HepG2 (cell line): Measurements from ENCODE around the gene IQCC. TPM values are rescaled to one million over a fixed set of nuclear protein-coding genes. Genes with fewer than 3 reads are reported as not detected.

ENCODE experiments used
- FLYWCH1 ChIP-seq: sonication (generic); formaldehyde crosslinking; IDR thresholded peaks from 2 replicates; pipeline ENCODE4 v1.8.1; 2023; ENCODE audit warnings: mild to moderate bottlenecking, missing genetic modification reagents
- GLI4 ChIP-seq: sonication (generic); formaldehyde crosslinking; IDR thresholded peaks from 2 replicates; pipeline ENCODE4 v1.5.1; 2020; ENCODE audit warnings: missing genetic modification reagents, mild to moderate bottlenecking, moderate library complexity, borderline replicate concordance
- NFIC ChIP-seq: IDR thresholded peaks from 2 replicates; pipeline ENCODE4 v1.6.1; 2012; ENCODE audit warnings: mild to moderate bottlenecking, low read length, inconsistent platforms
- NFYC ChIP-seq: IDR thresholded peaks from 2 replicates; pipeline ENCODE4 v1.6.1; 2016; ENCODE audit warnings: missing genetic modification reagents, missing compliant biosample characterization
- RBM22 ChIP-seq: fragments of 200-400 bp; formaldehyde crosslinking; optimal IDR thresholded peaks from 2 replicates; pipeline ENCODE3; 2017; ENCODE audit warnings: mild to moderate bottlenecking, low read length, moderate library complexity
- STAG1 ChIP-seq: sonication (generic); formaldehyde crosslinking; IDR thresholded peaks from 2 replicates; pipeline ENCODE4 v1.4.0; 2020; ENCODE audit warnings: missing genetic modification reagents
- ZBTB1 ChIP-seq: sonication (generic); formaldehyde crosslinking; IDR thresholded peaks from 2 replicates; pipeline ENCODE4 v1.4.0; 2020; ENCODE audit warnings: missing genetic modification reagents, borderline replicate concordance
- ZBTB38 ChIP-seq: sonication (generic); formaldehyde crosslinking; IDR thresholded peaks from 2 replicates; pipeline ENCODE4 v1.5.1; 2020; ENCODE audit warnings: mild to moderate bottlenecking, missing genetic modification reagents
- ZMYM2 ChIP-seq: sonication (generic); formaldehyde crosslinking; IDR thresholded peaks from 2 replicates; pipeline ENCODE4 v1.8.0; 2022; ENCODE audit warnings: mild to moderate bottlenecking, missing genetic modification reagents
- ZNF431 ChIP-seq: sonication (generic); formaldehyde crosslinking; IDR thresholded peaks from 2 replicates; pipeline ENCODE4 v1.9.0; 2022; ENCODE audit warnings: missing genetic modification reagents, low read depth, mild to moderate bottlenecking, borderline replicate concordance
- ZNF552 ChIP-seq: sonication (generic); formaldehyde crosslinking; IDR thresholded peaks from 2 replicates; pipeline ENCODE4 v1.9.0; 2022; ENCODE audit warnings: missing genetic modification reagents, mild to moderate bottlenecking, borderline replicate concordance
- polyA plus RNA-seq, 8 experiments: library from polyadenylated mRNA; depleted of rRNA in 3 of 8; stranded (reverse) in 7 of 8; unstranded in 1 of 8; fragments of >200 nt; fragmentation: Illumina TruSeq in 4 of 8; extraction: Trizol in 4 of 8; gene quantifications; 2 replicates each; pipeline versions ENCODE4 v1.2.1 to v1.2.3, GENCODE V29; 2011 to 2016; ENCODE audit warnings: low read depth in 4 of 8, missing spikeins in 1 of 8, mixed read lengths in 1 of 8; ENCODE audit not compliant: insufficient read depth in 1 of 8
- total RNA-seq, 5 experiments: library from RNA; depleted of rRNA; stranded (reverse); fragments of >200 nt; fragmentation: Illumina TruSeq; extraction: Trizol; gene quantifications; 2 replicates each; pipeline ENCODE4 v1.2.3, GENCODE V29; 2016; ENCODE audit warnings: low read depth in 1 of 5
- TF ChIP-seq, protein P1 (sequence below): sonication (generic); formaldehyde crosslinking; IDR thresholded peaks from 2 replicates; pipeline ENCODE4 v1.9.0; 2021; ENCODE audit warnings: missing genetic modification reagents, borderline replicate concordance
- TF ChIP-seq, protein P2 (sequence below): sonication (generic); formaldehyde crosslinking; IDR thresholded peaks from 2 replicates; pipeline ENCODE4 v1.4.0; 2020; ENCODE audit warnings: missing genetic modification reagents
- TF ChIP-seq, protein P3 (sequence below): sonication (generic); formaldehyde crosslinking; IDR thresholded peaks from 2 replicates; pipeline ENCODE4 v1.5.0; 2020; ENCODE audit warnings: missing genetic modification reagents
- TF ChIP-seq, protein P4 (sequence below): sonication (generic); formaldehyde crosslinking; IDR thresholded peaks from 2 replicates; pipeline ENCODE4 v1.4.0; 2020; ENCODE audit warnings: missing genetic modification reagents, mild to moderate bottlenecking, borderline replicate concordance
- TF ChIP-seq, protein P5 (sequence below): sonication (generic); formaldehyde crosslinking; IDR thresholded peaks from 2 replicates; pipeline ENCODE4 v1.5.1; 2020; ENCODE audit warnings: mild to moderate bottlenecking, missing genetic modification reagents, borderline replicate concordance
- TF ChIP-seq, protein P6 (sequence below): fragments of 450-650 bp; IDR thresholded peaks from 2 replicates; pipeline ENCODE4 v1.6.1; 2017

IQCC gene
- total and polyA plus RNA-seq, 2 of the 13 experiments (the other 11 are each of a cell fraction or from before 2014, with no cell fraction given), result 1.7 to 3.0 TPM

DNA sequence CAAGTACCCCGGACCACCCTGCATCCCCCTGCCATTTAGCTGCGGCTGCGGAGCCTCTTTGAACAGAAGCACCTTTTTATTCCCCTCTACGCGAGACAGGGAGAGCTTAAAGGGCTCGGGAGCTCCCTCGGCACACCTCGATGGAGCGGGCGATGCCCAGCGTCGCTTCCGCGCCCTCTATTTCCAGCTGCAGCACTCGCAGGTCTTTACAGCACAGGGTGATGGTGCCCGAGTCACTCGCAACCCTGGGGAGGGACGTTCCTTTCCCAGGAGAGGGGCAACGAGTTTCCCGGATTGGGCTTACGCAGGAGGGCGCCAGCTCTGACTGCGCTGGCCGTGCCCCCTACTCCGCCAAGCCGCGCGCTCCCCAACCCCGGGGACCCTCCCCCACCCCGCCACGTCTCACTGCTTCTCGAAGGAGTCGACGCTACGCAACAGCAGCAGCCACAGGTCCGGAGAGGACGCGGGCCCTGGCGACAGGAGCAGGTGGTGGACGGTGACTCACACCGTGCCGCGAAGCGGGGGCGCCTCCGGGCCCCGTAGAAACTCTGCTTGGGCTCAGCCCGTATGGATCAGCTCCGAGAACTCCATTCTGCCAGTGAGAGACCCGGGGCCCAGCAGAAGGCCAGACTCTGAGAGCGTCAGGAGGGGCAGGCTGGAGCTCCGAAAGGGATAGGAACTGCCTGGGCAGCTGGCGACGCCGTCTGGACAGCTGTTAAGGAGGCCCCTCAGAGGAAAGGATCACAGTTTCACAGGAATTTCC is 35.7 kb downstream of the IQCC start (continued):
- TF ChIP-seq ZNF431, result no peak
- no peak for TF ChIP-seq NFIC
- TF ChIP-seq, protein P1, sequence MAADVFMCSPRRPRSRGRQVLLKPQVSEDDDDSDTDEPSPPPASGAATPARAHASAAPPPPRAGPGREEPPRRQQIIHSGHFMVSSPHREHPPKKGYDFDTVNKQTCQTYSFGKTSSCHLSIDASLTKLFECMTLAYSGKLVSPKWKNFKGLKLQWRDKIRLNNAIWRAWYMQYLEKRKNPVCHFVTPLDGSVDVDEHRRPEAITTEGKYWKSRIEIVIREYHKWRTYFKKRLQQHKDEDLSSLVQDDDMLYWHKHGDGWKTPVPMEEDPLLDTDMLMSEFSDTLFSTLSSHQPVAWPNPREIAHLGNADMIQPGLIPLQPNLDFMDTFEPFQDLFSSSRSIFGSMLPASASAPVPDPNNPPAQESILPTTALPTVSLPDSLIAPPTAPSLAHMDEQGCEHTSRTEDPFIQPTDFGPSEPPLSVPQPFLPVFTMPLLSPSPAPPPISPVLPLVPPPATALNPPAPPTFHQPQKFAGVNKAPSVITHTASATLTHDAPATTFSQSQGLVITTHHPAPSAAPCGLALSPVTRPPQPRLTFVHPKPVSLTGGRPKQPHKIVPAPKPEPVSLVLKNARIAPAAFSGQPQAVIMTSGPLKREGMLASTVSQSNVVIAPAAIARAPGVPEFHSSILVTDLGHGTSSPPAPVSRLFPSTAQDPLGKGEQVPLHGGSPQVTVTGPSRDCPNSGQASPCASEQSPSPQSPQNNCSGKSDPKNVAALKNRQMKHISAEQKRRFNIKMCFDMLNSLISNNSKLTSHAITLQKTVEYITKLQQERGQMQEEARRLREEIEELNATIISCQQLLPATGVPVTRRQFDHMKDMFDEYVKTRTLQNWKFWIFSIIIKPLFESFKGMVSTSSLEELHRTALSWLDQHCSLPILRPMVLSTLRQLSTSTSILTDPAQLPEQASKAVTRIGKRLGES, result no peak
- TF ChIP-seq, protein P2, sequence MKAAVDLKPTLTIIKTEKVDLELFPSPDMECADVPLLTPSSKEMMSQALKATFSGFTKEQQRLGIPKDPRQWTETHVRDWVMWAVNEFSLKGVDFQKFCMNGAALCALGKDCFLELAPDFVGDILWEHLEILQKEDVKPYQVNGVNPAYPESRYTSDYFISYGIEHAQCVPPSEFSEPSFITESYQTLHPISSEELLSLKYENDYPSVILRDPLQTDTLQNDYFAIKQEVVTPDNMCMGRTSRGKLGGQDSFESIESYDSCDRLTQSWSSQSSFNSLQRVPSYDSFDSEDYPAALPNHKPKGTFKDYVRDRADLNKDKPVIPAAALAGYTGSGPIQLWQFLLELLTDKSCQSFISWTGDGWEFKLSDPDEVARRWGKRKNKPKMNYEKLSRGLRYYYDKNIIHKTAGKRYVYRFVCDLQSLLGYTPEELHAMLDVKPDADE (CRISPR knock-in tag), result no peak
- TF ChIP-seq GLI4 (CRISPR knock-in tag), result no peak
- TF ChIP-seq NFYC, result no peak
- 0 out of 2 replicates have a peak, but pooled peaks have one; percentile 76 for TF ChIP-seq FLYWCH1 (CRISPR knock-in tag)
- TF ChIP-seq, protein P3, sequence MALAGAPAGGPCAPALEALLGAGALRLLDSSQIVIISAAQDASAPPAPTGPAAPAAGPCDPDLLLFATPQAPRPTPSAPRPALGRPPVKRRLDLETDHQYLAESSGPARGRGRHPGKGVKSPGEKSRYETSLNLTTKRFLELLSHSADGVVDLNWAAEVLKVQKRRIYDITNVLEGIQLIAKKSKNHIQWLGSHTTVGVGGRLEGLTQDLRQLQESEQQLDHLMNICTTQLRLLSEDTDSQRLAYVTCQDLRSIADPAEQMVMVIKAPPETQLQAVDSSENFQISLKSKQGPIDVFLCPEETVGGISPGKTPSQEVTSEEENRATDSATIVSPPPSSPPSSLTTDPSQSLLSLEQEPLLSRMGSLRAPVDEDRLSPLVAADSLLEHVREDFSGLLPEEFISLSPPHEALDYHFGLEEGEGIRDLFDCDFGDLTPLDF (CRISPR knock-in tag), result no peak
- TF ChIP-seq, protein P4, sequence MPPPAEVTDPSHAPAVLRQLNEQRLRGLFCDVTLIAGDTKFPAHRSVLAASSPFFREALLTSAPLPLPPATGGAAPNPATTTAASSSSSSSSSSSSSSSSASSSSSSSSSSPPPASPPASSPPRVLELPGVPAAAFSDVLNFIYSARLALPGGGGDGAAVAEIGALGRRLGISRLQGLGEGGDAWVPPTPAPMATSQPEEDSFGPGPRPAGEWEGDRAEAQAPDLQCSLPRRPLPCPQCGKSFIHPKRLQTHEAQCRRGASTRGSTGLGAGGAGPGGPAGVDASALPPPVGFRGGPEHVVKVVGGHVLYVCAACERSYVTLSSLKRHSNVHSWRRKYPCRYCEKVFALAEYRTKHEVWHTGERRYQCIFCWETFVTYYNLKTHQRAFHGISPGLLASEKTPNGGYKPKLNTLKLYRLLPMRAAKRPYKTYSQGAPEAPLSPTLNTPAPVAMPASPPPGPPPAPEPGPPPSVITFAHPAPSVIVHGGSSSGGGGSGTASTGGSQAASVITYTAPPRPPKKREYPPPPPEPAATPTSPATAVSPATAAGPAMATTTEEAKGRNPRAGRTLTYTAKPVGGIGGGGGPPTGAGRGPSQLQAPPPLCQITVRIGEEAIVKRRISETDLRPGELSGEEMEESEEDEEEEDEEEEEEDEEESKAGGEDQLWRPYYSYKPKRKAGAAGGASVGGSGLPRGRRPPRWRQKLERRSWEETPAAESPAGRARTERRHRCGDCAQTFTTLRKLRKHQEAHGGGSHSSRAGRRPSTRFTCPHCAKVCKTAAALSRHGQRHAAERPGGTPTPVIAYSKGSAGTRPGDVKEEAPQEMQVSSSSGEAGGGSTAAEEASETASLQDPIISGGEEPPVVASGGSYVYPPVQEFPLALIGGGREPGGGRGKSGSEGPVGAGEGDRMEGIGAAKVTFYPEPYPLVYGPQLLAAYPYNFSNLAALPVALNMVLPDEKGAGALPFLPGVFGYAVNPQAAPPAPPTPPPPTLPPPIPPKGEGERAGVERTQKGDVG (CRISPR knock-in tag), result no peak
- TF ChIP-seq, protein P5, sequence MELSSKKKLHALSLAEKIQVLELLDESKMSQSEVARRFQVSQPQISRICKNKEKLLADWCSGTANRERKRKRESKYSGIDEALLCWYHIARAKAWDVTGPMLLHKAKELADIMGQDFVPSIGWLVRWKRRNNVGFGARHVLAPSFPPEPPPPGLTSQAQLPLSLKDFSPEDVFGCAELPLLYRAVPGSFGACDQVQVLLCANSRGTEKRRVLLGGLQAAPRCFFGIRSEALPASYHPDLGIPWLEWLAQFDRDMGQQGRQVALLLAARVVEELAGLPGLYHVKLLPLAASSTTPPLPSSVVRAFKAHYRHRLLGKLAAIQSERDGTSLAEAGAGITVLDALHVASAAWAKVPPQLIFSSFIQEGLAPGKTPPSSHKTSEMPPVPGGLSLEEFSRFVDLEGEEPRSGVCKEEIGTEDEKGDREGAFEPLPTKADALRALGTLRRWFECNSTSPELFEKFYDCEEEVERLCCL (CRISPR knock-in tag), result no peak; the same call in 1 of the 2 replicates
- peak; percentile 56 for TF ChIP-seq ZBTB38
- TF ChIP-seq ZBTB1 (CRISPR knock-in tag), result no peak
- no peak for TF ChIP-seq RBM22
- TF ChIP-seq, protein P6, sequence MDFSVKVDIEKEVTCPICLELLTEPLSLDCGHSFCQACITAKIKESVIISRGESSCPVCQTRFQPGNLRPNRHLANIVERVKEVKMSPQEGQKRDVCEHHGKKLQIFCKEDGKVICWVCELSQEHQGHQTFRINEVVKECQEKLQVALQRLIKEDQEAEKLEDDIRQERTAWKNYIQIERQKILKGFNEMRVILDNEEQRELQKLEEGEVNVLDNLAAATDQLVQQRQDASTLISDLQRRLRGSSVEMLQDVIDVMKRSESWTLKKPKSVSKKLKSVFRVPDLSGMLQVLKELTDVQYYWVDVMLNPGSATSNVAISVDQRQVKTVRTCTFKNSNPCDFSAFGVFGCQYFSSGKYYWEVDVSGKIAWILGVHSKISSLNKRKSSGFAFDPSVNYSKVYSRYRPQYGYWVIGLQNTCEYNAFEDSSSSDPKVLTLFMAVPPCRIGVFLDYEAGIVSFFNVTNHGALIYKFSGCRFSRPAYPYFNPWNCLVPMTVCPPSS, result no peak
- TF ChIP-seq ZMYM2 (CRISPR knock-in tag), result no peak
- peak; percentile 18; the same call in 1 of the 2 replicates for TF ChIP-seq STAG1
- no peak for TF ChIP-seq ZNF552
